Spleen (tissue), 7 donors: ENCODE measurements around the gene TIMM21.

Experiments
- POLR2AphosphoS5 ChIP-seq, 3 donors: sonication (generic); formaldehyde crosslinking; IDR thresholded peaks; one replicate each; pipeline ENCODE4 v1.5.1; 2017; ENCODE audit warnings: antibody characterized with exemption in 3 of 3
- TF ChIP-seq, protein P1 (sequence below), 11 experiments: fragments of 200-600 bp in 7 of 11; fragments of 450-650 bp in 4 of 11; sonication (generic) in 4 of 11; IDR thresholded peaks in 8 of 11; conservative IDR thresholded peaks in 3 of 11; 1 replicate in 7 of 11; 2 replicates in 4 of 11; pipeline versions ENCODE4 v1.4.0 to v1.8.0; 2016 to 2021; ENCODE audit warnings: antibody characterized with exemption in 11 of 11, inconsistent platforms in 4 of 11, mild to moderate bottlenecking in 1 of 11
- donor health status: DM: no; HTN: no; CAD: no; lungs with moderate emphysema.
- donor health status: DM: no; HTN: no; CAD: no.
- donor health status: DM: no; HTN: no; CAD: no.

DNA sequence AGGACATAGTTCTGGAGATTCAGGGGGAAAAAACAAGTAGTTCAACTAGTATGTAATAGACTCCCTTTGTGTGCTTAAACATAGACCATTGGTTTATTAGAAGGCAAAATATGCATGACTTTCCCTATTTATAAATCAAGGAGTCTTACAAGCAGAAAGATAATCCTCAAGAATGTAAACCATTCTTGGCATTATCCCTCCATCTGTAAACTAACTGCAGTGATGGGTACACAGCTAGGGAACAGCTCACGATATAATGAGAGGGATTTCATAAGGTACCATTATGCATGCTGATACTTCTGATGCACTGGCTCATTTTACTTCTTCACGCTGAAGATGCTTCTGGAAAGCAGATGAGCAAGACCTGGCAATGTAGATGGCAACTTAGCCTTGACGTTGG lies 1.6 kb upstream of the TIMM21 start:
- TF ChIP-seq, protein P1, sequence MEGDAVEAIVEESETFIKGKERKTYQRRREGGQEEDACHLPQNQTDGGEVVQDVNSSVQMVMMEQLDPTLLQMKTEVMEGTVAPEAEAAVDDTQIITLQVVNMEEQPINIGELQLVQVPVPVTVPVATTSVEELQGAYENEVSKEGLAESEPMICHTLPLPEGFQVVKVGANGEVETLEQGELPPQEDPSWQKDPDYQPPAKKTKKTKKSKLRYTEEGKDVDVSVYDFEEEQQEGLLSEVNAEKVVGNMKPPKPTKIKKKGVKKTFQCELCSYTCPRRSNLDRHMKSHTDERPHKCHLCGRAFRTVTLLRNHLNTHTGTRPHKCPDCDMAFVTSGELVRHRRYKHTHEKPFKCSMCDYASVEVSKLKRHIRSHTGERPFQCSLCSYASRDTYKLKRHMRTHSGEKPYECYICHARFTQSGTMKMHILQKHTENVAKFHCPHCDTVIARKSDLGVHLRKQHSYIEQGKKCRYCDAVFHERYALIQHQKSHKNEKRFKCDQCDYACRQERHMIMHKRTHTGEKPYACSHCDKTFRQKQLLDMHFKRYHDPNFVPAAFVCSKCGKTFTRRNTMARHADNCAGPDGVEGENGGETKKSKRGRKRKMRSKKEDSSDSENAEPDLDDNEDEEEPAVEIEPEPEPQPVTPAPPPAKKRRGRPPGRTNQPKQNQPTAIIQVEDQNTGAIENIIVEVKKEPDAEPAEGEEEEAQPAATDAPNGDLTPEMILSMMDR (IDR thresholded peaks at IDR 0.05 in 8 of 11, conservative IDR thresholded peaks at IDR 0.05 in 3 of 11) = no peak
- TF ChIP-seq POLR2AphosphoS5 (IDR thresholded peaks at IDR 0.05) = no peak
